Stimulated activated naive CD4-positive, alpha-beta T cell (primary cell): ENCODE results near the gene RELT.

Source experiments
- DNase-seq, 6 experiments: peaks; one replicate each; lab custom pipeline; 2025; lab: John Stamatoyannopoulos, UW

RELT gene

GRCh38 chr11:73392108-73393010 lies 16.2 kb downstream of the RELT start:
- no peak for DNase-seq

DNA sequence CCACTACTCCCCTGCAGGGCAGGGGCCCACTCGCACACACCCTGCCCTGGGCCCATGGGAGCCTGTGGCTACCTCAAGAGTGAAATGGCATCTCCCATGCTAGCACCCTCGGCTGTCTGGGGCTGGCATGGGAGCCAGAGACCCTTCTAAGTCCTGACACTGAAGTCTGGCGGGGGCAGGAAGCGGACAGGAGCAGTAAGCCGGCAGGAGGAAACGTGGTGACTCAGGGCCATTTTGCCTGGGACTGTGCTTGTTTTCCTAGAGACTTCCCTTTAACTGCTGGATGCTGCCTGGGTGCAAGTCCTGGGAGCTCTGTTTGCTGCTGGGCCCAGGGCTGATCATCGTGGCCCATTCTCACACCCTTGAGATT lies 16.8 kb downstream of the RELT start:
- no peak for DNase-seq

- DNase-seq: peak; percentile 40 to 77 (median 54)
Measured at GRCh38 chr11:73393479-73394415, 17.5 kb downstream of the RELT start.

DNA sequence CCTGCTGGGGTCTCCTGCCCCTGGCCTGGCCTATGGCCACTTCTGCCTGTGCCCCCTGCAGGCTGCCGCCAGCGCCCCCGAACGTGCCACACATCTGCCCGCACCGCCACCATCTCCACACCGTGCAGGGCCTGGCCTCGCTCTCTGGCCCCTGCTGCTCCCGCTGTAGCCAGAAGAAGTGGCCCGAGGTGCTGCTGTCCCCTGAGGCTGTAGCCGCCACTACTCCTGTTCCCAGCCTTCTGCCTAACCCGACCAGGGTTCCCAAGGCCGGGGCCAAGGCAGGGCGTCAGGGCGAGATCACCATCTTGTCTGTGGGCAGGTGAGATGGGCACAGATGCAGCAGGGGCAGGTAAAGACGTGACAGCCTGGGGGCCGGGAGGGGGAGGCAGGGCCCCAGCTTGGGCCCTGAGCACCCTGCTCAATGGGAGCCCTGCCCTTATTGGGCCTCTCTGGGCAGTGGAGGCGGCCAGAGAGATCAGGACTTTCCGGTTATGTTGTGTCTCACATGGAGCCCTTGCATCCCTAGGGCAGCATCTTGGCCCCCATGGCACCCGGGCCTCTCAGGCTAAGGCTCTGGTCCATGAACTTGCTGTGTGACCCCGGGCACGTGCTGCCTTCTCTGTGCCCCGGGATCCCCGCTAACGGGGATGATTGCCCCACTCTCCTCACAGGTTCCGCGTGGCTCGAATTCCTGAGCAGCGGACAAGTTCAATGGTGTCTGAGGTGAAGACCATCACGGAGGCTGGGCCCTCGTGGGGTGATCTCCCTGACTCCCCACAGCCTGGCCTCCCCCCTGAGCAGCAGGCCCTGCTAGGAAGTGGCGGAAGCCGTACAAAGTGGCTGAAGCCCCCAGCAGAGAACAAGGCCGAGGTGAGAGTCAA lies 18.5 kb downstream of the RELT start:
- no peak for DNase-seq

DNA sequence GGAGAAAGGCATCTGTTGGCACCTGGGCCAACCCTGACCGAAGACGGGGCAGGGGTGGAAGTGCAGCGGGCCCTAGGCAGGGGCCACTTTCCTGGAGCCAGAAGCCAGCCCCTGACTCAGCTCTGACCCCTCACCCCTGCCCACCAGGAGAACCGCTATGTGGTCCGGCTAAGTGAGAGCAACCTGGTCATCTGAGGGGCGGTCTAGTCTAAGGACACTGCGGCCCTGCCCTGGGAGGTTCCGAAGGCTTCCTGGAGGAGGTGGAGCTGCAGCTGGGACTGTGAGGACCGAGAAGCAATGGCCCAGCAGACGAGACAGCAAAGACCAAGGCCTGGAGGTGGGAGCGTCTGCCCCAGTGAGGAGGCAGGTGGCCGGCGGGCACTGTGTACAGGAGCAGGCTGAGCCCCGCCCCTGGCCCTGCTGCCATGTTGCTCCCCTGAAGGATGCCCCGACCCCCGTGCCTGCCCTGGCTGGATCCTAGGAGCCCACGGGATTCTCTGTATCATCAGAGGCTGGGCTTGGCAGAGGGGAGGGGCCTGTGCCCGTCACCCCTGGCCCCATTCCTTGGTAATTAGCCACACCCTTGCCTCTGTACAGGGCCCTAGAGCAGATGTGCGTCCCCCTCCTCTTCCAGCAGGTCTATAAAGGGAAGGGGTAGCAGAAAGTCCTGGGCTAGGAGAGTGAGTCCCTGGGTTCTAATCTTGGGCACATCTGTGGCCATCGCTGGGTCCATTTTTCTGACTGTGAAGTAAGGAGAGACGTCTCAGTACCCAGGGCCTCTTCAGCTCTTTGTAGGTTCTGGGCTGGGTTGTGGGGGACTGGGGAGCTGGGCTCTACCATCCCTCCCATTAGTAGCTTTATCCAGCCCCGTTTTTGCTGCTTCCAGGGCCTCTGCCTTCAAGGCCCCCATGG lies 19.4 kb downstream of the RELT start:
- DNase-seq: no peak

- DNase-seq: no peak
Measured at GRCh38 chr11:73396251-73396930, 20.2 kb downstream of the RELT start.

- no peak for DNase-seq
Measured at GRCh38 chr11:73396985-73397384, 20.8 kb downstream of the RELT start.

DNA sequence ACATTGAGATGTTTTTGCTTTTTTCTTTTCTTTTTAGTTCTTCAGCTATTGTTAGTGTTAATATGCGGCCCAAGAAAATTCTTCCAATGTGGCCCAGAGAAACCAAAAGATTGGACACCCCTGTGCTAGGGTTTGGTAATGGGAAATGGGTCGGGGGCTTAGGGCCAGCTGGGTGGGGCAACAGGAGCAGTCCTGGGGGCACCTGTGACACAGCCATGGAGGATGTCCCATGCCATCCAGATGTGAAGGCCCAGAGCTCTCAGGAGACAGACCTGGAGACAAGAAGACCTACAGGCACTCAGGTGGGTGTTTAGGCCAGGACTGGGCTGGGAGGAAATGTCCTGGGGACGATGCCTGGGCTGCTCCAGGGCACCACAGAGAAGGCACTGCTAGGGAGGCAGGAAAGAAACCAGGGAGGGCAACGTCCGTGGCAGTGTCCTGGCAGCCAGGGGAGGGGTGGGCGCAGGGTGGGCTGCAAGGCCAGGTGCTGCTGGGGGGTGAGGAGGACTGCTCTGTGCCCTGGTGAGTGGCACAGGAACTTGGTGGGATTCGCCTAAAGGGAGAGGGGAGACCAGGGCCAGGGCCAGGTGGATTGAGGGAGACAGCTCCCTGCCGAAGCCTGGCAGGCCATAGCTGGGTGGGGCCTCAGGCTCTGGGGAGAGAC lies 21.4 kb downstream of the RELT start:
- no peak for DNase-seq

GRCh38 chr11:73398132-73398526 lies 21.9 kb downstream of the RELT start:
- no peak for DNase-seq

GRCh38 chr11:73398721-73399120 lies 22.5 kb downstream of the RELT start:
- no peak for DNase-seq

- no peak for DNase-seq
Measured at GRCh38 chr11:73399159-73399590, 23.0 kb downstream of the RELT start.

DNA sequence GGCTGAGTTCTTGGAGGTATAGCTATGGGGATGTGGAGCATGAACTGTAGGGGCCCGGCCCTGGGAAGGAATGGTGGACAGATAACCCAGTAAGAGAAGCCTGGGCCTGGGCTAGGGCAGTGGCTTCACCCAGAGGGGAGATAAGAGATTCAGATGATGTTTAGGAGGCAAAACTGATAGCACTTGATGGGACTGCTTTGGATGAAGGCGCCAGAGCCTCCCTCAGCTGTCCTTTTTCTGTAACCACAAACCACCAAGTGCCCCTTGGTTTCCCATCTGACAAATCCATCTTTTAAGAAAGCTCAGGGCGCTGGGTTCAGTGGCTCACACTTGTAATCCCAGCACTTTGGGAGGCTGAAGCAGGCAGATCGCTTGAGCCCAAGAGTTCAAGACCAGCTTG lies 23.4 kb downstream of the RELT start:
- no peak for DNase-seq

GRCh38 chr11:73400293-73400692 lies 24.1 kb downstream of the RELT start:
- DNase-seq: no peak

DNA sequence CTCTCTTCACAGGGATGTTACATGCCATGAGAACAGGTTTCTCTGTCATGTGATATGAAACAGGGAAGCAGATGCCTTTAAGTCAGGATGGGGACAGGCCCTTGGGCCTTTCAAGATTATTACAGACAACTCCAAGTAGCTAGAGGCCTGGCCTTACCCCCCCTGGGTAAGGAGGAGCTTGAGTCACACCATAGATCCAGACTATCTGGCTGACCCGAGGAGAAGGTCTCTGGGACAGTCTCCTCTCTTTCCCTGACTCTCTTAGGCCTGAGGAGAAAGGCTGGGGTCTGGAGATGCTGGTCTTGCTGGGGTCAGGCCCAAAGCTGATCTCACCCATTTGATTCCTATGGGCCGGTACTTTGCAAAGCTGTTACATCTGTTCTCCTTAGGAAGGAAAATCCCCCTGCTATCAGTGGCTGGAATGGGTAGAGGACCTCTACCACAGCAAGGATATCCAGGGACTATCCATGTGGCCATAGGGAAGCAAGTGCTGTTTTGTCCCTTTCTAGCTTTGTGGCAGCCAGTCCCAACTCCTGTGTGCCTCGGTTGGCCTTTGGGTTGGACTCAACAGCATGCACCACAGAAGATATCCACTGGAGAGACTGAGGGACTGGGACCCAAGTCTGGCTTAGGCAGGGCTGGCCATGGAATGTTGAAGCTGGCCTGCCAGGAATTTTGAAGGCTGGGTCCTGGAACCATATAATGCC lies 25.2 kb downstream of the RELT start:
- no peak for DNase-seq

GRCh38 chr11:73401924-73402833 lies 26.0 kb downstream of the RELT start:
- no peak for DNase-seq

- DNase-seq: no peak
Measured at GRCh38 chr11:73402834-73403185, 26.6 kb downstream of the RELT start.

DNA sequence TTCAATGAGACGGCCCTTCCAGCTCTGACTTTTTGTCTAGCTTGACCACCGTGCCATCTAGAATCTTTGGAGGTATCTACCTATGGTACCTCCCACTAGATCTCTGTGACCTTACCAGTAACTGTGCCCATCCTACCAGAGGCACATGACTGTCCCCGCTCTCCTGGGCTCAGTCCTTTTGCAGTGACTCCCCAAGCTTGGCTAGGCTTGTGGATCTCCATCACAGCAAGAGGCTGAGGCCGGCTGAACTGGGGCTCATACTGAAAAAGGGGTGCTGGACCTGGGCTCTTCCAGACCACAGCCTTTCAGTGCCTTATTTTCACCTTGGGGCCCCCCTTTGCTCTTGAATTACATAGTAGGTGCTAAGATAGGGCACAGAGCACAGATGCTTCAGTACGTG lies 27.3 kb downstream of the RELT start:
- no peak for DNase-seq

- no peak for DNase-seq
Measured at GRCh38 chr11:73404048-73404447, 27.8 kb downstream of the RELT start.
